HT-29 (cell line): Measurements from ENCODE around the gene IRS1. TPM values are rescaled to one million over a fixed set of nuclear protein-coding genes. Genes with fewer than 3 reads are reported as not detected.
A peak's percentile ranks its signal among the peaks of the same experiment; 100 is the strongest.
"Not testable (repeated sequence)": the region's sequence is repeated elsewhere in the genome, so short reads cannot be mapped to it uniquely, and the experiment has no call there.

Source experiments
- DNase-seq: peaks from one replicate; pipeline ENCODE4 v3.0.0-alpha.2; 2015; ENCODE audit warnings: low spot score
- total RNA-seq: library from RNA; depleted of rRNA; stranded (reverse); fragments of >200 nt; shearing (Covaris generic); gene quantifications from 2 replicates; pipeline ENCODE4 v1.2.3, GENCODE V29; 2014; rRNA removed

IRS1 gene, protein sequence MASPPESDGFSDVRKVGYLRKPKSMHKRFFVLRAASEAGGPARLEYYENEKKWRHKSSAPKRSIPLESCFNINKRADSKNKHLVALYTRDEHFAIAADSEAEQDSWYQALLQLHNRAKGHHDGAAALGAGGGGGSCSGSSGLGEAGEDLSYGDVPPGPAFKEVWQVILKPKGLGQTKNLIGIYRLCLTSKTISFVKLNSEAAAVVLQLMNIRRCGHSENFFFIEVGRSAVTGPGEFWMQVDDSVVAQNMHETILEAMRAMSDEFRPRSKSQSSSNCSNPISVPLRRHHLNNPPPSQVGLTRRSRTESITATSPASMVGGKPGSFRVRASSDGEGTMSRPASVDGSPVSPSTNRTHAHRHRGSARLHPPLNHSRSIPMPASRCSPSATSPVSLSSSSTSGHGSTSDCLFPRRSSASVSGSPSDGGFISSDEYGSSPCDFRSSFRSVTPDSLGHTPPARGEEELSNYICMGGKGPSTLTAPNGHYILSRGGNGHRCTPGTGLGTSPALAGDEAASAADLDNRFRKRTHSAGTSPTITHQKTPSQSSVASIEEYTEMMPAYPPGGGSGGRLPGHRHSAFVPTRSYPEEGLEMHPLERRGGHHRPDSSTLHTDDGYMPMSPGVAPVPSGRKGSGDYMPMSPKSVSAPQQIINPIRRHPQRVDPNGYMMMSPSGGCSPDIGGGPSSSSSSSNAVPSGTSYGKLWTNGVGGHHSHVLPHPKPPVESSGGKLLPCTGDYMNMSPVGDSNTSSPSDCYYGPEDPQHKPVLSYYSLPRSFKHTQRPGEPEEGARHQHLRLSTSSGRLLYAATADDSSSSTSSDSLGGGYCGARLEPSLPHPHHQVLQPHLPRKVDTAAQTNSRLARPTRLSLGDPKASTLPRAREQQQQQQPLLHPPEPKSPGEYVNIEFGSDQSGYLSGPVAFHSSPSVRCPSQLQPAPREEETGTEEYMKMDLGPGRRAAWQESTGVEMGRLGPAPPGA (N-terminal part only)
- total RNA-seq, result 44.5 and 54.0 TPM in 2 replicates

DNA sequence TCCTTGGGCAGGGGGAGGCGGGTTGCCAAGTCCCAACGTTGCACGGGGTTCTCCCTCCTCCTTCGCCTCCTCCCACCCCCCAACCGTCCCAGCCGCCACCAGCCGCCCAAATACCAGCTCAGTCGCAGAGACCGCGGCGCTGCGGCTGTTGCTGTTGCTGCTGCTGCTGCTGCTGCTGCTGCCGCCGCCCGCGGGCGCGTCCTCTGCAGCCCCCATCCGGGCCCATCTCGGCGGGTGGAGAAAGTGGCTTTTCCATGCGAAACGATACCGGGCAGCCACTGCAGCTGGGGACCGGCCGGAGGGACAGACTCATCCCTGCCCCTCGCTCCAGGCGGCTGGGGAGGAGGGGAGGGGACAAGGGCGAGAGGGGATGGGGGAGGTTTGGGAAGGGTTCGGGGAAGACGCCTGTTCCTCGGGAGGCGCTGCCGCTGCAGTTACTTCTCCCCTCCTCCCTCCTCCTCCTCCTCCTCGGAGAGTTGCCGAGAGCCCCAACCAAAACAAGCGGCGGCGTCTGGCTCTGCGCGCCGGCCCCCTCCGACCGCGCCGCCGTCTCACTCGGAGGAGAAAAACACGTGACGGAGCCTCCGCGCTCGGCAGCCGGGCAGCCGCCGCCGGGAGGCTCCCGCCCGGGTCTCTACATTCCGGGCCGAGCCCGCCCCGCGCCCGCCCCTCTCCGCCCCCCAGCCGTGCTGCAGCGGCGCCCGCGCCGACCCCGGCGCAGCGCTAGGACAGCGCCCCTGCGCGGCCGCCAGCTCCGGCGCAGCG, at the start of gene IRS1:
TSS of gene IRS1 (minus strand) at position 610 of the 765 bp plus-strand sequence. CDS start 1,082 bp downstream, outside the sequence.
- peak; percentile 78 for DNase-seq

DNA sequence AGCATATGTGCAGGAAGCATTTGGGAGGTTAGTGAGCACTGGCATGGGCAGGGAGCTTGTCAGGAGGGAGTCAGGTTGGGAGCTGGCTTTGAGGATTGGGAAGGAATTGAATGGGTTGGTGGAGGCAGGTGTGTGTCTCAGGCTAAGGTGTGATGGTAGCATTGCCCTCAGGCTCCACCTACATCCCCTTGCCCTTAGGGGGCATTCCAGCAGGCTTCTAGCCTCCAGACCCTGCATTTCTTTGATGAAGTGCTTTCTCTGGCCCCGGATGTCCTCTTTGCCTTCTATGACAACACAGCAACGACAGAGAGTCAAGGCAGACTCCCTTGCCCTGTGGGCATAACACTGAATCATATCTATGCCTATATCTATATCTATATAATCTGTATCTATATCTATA, 49.7 kb upstream of the IRS1 start:
- no peak for DNase-seq

DNA sequence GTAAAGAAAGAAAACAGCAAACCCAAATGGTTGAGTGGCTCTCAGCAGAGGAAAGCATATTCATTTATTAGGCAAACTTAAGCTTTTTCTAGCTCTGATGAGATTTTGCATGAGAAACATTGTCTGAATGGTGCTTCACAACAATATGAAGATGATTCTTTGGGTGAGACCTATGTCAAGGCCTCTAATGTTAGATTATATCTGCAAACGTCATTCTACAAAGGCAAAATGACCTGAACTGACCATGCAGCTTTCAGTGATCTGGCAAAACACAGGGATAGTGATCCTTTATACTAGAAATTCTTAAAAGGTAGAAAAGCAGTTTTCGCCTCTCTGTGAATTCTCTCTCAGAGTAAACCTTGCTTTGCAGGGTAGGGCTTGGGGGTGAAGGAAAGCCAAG, 47.9 kb upstream of the IRS1 start:
- no peak for DNase-seq

DNA sequence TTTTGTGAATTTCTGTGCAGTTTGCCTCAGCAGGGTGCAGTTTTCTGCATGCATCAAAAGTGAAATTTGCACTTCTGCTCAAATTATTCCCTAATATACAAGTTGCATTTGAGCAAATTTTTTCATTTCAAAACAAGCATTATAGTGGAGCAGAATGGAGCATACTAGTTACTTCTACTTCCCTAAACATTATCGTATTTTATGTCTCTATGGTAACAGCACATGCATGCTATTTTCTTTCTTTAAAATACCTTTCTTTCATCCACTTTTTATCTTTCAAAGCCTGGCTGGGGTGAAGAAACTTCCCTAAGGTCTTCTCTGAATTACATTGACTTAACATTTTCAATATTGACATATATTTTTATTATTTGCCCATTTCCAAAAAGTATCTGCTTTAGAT, 47.5 kb upstream of the IRS1 start:
- no peak for DNase-seq

DNA sequence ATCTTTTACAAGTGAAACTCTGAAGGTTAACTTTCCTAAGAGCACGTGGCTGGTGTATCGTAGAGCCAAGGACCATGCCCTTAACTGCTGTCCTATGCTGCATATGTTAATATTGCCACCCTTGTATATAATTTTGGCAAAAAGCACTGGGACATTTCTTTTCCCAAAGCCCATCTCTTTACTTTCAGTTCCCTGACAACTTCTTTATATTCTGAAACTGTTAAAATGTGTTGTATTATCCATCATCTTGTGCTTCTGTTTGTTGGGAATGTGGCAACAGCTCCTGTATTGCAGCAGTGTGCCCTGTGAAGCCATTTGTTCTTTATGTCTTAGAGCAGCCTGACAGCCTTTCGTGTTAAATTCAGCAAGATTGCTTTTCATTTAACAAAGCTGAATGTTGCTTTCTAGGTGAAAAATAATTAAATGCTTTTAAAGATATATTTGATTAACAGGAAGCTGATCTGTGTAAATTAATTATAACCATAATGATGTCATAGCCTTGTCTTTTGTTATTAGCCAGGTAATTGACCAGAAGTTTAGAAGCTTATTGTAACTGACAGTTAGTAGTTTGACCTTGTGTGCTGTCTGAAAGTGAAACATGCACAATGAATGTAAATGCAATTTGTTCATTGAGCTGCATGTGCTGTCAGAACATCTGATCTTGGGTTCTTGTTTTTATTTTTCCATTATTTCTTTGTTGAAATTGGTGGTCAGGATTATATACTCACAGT, 45.9 kb upstream of the IRS1 start:
- DNase-seq, result no peak

DNA sequence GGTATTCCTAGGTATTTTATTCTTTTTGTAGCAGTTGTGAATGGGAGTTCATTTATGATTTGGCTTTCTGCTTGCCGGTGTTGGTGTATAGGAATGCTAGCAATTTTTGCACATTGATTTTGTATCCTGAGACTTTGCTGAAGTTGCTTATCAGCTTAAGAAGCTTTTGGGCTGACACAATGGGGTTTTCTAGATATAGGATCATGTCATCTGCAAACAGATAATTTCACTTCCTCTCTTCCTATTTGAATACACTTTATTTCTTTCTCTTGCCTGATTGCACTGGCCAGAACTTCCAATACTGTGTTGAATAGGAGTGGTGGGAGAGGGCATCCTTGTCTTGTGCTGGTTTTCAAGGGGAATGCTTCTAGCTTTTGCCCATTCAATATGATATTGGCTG, 43.4 kb upstream of the IRS1 start:
- not testable (repeated sequence) for DNase-seq

DNA sequence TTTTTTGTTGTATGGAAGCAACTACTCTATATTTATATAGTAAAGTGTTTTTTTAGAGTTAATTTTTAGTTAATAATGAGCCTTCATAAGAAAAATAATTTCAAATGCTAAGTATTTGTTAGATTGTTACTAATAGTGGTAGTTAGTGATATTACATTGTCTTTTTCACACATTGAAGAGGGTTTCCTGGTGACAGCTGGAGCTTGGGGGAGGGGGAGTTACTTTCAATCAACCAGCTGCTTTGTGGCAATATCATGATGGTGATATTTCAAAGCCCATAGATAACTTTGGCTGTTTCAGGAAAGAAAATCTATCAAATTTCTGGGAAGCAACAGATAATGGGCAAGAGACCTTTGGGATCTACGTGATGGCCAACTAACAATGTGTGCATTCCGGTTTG, 40.3 kb upstream of the IRS1 start:
- no peak for DNase-seq

DNA sequence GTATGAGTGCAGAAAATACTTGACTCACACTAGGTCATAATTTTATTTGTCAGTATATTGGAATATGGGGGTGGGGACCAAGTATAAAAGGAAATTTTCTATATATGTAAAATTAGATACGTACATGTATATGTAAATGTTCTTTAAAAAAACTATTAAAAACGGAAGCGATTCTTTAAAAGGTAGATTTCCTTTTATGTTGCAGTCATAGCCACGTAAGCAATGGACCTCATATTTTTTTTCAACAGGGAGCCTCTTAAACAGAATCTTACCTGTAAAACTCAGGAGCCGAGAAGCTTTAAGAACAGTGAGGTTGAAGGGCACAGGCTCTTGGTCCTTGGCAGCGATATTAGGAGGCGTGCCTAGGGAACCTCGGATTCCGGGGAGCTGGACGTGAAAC, 39.5 kb upstream of the IRS1 start:
- no peak for DNase-seq

DNA sequence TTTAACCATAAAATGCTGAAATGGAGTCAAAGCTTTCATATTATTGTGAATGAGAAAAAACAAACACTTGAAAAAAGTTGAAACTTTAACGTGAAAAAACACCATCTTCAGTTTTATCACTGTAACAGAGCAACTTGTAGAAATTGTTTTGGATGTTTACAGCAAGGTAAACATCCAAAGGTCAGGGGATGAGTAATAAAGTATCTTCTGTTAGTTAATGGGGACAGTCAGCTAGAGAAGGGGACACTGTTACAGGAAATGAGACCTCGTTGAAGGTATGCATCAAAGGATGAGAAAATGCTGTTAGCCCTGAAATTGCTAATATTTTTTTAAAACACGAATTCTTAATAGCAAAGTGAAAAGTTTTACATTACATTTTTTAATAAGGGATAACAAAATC, 39.1 kb upstream of the IRS1 start:
- no peak for DNase-seq

DNA sequence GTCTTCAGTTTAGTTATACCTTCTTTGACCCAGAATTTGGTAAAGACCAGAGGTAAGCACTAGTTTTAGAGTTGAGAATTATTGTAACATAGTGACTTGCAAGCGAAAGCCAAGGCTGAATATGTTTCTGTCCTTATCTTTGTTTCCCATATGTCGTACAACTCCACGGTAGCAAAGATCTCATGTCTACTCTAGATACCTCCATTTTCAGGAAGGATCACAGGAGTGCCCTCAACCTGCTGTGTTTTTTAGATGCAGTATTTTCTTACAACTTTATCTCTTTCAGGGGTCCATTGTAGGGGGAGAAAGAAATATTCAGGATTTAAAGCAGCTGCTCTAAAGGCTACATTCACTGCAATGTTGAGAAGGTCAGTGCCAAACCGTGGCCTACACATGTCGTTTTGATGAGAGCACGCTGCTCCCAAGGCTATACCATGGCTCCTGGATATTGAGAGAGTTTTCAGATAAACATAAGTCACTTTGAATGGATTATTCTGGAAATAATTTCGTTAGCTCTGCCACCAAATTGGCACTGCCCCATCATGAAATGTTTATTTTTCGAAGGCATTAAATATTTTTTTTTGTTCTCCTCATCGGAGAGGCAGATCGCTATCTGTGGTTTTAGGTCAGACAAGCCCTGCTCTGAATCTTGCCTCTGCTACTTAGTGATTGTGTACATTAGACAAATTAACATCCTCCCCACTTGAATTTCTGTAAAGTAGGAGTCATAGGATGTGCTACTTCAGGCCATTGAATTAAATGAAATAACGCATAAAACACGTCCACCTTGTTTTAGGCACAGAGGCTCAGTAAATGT, 38.4 kb upstream of the IRS1 start:
- no peak for DNase-seq

DNA sequence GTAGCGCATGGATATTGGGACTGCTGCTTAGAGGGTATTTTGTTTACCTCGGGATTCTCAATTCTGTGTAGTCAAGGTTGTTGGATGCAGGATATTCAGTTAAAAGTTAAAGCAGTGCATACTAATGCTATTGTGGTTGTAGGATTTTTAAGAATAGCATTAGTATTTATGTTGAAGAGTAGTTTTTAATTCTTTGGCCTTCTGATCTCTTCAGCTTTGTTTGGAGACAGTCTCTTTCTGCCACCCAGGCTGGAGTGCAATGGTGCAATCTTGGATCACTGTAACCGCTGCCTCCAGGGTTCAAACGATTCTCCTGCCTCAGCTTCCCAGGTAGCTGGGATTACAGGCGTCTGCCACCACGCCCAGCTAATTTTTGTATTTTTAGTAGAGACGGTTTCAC, 37.7 kb upstream of the IRS1 start:
- DNase-seq, result no peak

DNA sequence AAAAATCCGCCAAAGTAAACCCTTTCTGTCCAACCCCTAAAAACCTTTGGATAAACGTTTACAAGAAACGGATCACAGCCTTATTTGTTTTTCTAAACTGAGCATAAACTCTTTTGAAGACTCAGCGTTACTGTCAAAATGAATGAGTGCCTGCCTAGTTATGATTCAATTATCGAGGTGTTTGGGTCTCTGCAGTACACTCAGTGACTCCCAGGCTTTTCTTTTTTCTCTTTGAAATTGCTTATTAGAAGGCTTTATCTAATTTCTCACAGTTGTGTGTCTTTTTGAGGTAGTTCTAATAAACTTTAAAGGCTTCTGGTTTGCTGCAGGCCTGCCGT, 36.9 kb upstream of the IRS1 start:
- DNase-seq, result no peak

DNA sequence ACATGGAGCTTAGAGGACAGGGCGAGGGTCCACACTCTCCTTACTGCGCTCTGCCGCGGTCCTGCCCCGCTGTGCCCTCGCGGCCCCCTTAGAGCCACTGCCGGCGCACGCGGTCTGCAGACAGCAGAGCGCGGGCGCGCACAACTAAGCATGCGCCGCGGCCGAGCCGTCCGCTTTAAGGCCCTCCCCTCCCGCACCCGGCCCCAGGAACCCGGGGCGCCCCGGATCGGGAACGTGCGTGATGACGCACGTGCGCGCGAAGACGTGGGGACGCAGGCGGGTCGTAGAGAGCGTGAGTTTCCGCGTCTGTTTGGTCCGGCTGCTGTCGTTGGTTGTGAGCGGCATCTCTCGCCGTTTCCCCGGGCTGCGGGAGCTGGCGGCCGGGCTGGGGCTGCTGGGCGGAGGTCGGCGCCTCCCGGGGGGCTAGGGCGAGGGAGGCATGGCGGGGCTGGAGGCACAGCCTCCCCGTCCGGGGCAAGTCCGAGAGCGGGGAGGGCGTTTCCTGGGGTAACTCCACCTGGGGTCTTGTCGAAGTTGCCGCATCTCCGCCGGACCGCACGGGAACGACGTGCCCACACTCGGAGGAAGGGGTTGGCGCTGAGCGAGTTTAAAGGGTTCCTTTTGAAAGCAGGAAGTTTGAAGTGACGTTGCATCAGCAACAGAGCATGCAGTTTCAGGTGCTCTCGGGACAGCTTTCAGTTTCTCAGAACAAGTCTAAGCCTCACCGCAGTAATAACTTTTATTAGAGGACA, 36.4 kb upstream of the IRS1 start, which contains the start of gene RHBDD1:
TSS of gene RHBDD1 (plus strand) at position 259 of the 752 bp plus-strand sequence. CDS start 28,640 bp downstream, outside the sequence.
- DNase-seq, result peak; percentile 95

DNA sequence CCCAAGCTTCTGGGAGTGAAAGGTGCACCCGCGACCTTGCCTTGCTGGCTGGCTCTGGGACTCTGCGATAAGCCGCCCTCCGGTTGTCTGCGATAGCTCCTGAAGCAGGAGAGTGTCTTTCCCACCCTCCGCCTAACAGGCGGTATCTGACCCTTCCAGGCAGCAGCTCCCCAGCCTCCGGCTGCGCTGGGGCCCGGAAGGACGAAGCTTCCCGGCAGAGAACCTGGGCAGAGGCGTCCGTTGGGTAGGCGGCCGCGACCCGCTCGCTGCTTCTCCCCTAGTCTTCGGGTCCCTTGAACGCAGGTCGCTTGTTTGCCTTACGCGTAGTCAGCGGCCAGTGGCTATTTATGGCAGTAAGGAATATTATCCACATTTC, 35.8 kb upstream of the IRS1 start:
- DNase-seq, result no peak

DNA sequence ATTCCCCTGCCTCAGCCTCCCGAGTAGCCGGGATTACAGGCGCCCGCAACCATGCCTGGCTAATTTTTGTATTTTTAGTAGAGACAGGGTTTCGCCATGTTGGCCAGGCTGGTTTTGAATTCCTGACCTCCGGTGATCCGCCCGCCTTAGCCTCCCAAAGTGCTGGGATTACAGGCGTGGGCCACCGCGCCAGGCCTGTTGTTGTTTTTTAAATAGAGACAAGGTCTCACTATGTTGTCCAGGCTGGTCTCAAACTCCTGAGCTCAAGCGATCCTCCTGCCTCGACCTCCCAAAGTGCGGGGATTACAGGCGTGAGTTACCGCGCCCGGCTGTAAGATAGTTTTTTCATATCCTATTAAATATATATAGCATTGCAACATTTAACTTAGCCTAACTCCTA, 35.3 kb upstream of the IRS1 start:
- DNase-seq, result not testable (repeated sequence)

DNA sequence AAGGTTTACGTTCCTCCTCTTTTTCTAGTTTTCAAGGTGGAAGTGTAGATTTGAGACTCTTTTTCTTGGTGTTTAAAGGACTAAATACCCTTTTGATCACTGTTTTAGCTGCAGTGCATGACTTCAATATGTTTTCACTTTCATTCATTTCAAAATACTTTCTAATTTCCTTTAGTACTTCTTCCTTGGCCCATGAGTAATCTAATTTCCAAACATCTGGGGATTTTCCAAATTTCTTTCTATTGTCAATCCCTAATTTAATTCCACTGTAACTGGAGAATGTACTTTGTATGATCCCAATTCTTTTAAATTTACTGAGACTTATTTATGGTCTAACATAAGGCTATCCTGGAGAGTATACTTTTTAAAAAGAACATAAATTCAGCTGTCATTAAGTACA, 32.4 kb upstream of the IRS1 start:
- DNase-seq, result no peak

DNA sequence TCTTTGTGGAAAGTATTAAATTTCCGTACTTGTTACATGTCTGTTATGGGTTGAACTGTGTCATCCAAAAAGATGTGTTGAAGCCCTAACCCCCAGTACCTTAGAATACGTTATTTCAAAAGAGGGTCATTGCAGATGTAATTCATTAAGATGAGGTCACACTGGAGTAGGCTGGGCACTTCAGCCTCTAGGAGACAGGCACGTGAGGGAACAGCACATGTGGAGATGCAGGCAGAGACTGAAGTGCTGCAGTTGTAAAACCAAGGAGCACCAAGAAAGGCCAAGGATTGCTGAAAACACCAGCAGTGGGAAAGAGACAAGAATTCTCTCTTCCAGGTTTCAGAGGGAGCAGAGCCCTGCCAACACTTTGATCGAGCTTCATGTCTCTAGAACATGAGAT, 31.6 kb upstream of the IRS1 start:
- no peak for DNase-seq

DNA sequence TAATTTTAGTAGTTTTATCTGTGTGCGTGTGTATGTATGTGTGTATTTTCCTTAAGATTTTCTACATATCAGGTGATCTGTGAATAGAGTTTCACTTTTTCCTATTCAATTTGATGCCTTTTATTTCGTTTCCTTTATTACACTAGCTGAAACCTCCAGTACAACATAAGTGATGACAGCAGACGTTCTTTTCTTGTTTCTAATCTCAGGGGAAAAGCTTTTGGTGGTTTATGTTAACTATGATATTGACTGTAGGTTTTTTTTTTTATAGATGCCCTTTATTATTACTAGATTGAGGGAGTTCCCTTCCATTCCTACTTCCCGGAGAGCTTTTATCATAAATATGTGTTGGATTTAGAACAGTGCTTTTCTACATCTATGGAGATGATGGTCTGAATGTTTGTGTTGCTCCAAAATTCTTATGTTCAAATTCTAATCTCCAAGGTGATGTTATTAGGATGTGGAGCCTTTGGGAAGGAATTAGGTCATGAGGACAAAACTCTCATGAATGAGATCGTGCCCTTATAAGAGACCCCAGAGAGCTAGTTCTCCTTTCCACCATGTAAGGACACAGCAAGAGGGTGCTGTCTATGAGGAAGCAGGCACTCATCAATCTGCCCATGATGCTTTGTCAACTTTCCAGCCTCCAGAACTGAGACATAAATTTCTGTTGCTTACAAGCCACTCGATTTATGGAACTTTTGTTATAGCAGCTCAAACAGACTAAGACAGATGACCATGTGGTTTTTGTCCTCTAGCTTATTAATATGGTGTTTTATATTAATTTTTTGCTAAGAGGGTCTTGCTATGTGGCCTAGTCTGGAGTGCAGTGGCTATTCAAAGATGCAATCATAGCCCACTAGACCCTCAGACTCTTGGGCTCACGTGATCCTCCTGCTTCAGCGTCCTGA, 30.4 kb upstream of the IRS1 start:
- no peak for DNase-seq
